NK-92 (cell line): Measurements from ENCODE around the gene LARP4B.

ENCODE experiments used
- DNase-seq: peaks from one replicate; lab custom pipeline; 2025; ENCODE audit not compliant: unreplicated experiment; lab: John Stamatoyannopoulos, UW

LARP4B gene

DNA sequence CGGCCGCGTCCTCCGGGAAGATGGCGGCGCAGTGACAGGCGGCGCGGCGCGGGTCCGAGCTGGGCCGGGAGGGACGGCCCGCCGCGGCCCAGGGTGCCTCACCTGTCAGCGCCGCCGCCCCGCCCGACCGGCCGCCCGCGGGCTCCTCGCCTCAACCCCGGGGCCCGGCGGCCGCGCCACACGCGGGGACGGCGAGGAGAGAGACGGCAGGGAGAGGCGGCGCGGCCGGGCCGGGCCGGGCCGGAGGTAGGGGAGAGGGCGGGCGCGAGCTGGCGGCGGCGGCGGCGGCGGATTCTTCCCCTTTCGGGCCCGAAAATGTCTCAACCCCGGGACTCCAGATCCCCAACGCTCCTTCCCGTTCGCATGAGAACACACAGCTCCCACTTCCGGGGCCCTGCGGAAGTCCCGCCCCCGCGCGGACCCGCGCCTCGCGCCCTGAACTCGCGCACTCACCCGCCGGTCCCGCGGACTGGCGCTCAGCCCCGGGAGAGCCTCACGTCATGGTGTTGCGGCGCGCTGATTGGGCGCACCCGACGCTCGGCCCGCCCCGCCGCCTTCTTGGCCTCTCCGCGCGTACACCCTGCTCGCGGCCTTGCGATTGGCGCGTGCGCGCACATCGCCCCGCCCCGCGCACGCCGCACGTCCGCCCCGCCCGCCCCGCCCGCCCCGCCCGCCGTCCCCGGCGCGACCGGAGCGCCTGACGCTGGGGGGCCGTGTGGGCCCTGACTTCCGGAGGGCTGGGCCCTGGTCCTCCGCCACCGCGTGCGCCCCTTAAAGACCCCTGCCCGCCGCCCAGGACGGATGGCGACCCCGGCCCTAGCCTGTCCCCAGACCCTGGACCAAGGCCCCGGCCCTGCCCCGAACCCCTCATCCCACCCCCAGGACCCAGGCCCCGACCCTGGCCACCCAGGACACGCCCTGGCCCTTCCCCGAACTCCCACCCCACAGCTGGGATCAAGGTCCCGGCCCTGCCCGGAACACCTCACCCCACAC, at the start of gene LARP4B:
LARP4B (minus strand) TSS at position 380 of the 993 bp plus-strand sequence. CDS start 45,984 bp downstream, outside the sequence.
- DNase-seq = peak; percentile 63

GRCh38 chr10:980468-981093, 49.1 kb upstream of the LARP4B start:
- DNase-seq = no peak

DNA sequence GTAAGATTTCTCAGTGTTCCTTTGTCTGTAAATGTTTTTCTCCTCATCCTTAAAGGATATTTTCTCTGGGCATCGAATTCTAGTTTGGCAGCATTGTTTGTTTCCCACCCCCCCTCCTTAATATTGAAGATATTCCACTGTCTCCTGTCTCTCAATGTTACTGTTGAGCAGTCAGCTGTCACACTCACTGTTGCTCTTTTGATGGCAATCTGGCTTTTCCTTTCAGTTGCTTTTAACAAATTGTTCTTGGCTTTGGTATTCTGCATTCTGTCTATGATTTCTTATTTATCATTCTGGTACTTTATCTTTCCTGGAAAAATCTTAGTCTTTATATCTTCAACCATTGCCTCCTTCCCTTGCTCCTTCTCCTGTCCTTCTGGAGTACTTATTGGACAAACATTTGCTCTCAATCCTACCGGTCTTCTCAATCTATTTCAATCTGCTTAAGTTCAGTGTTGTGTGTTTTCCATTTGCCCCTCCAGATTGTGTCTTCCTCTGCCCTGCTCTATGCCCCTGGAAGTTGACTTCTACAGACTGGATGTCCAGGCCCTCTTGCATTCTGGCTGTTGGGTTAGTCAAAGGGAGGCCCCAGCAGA, 47.4 kb upstream of the LARP4B start:
- DNase-seq = no peak

DNA sequence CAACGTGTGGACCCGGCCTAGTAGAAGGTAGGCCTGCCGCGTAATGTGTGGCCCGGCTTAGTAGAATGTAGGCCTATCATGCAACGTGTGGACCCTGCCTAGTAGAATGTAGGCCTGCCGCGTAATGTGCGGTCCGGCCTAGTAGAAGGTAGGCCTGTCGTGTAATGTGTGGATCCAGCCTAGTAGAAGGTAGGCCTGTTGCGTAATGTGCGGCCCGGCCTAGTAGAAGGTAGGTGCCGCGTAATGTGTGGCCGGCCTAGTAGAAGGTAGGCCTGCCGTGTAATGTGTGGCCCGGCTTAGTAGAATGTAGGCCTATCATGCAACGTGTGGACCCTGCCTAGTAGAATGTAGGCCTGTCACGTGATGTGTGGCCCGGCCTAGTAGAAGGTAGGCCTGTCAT, 44.8 kb upstream of the LARP4B start:
- no peak for DNase-seq

- DNase-seq = no peak
These were observed 43.2 kb upstream of the LARP4B start for GRCh38 chr10:974785-975074.

DNA sequence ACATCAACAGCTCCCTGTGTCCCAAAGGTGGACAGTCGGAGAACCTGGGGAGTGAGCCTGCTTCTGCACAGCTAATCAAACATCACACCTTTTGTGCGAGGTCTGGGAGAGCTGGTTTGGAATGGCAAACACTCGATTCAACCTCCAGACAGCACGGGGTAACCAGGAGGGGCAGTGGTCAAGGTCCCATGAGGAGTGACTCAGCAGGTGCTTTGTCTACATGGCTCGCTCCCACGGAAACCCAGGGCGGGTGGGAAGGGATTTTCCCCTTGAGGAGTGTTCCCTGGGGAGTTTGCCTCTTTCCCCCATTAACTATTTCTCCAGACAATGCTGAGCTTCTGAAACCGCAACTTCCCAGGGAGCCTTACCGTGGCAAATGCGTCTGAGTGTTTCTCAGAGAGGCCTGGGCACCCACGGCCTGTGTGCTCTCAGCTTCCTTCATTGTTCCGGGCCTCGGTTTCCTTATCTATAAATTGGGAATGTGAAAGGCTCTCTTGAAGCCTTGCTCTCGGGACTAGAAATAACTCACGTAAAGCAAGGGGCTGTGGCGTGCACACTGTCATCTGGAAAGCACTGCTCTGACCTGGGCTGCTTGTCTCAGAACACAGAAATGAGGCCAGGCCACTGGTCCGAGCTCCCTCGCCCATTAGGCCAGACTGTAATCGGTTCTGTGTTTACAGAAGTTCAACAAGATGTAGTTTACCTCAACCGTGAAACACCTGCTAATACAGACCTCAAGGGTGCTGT, 42.7 kb upstream of the LARP4B start:
- no peak for DNase-seq

DNA sequence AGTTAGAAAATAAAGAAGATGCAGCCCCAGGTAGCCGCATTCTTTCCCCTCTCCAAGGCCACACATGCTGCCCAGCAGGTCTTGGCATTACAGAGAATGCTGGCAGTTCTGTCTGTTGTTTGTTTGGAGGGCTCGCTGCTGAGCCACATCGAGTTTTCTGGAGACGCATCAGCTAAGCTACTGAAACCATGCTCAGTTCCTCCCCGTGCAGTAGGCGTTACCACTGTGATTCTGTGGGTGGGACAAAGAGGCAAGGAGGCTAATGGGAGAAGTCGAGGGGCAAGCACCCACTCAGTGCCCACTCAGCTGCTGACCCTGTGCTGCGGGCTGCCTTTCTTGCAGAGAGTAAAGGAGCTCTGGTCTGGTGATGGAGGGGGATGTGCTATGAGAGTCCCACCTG, 41.3 kb upstream of the LARP4B start:
- no peak for DNase-seq

GRCh38 chr10:971613-972012, 40.1 kb upstream of the LARP4B start:
- no peak for DNase-seq

DNA sequence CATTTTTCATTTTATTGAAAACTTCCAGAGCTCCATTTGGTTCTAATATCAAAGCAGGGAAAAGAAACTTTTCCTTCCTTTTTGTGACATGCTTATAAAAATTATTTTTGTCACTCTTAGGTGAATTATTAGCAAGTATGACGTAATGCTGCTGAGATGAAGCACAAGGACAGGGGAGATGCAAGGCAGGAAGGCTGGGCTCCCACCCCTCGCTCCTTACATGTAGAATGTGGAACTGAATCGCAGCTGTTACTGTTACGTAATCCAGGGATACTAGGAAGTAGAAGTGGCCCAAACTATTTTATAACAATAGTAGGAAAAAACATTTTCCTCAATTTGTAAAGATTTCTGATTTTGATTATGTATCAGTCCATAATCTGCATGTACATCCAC, 39.6 kb upstream of the LARP4B start:
- no peak for DNase-seq

- DNase-seq = no peak
These were observed 39.0 kb upstream of the LARP4B start for GRCh38 chr10:970311-971149.

- no peak for DNase-seq
These were observed 38.1 kb upstream of the LARP4B start for GRCh38 chr10:969473-970150.

- DNase-seq = no peak
These were observed 37.2 kb upstream of the LARP4B start for GRCh38 chr10:968546-969199.

- no peak for DNase-seq
These were observed 35.1 kb upstream of the LARP4B start for GRCh38 chr10:966466-967235.

GRCh38 chr10:964988-965417, 33.5 kb upstream of the LARP4B start:
- no peak for DNase-seq

DNA sequence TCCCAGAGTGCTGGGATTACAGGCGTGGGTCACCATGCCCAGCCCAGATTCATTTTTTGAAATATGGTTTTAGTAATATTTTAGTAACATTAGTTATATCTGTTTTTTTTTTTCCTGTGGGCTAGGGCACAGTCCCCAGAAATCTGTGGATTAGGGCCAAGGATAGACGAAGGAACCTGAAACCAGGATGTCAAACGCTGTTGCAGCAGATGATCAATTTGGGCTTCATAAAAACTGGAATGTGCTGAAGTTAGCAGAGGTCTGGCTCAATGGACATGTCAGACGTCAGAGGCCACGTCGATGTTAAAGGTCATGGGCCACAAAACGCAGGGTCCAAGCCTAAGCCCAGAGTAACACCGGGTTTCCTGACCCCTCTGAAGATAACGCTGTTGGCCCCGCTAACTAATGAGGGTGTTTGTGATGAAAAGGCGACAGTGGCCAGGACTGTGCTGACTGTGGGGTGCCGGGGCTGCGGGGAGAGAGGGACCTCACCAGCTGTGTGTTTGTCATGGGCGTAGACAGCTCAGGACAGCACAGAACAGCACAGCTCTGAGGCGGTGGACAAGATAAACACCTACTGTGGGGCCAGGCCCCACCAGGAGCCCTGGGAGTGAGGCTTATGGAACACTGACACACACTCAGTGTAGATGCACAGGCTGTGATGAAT, 32.9 kb upstream of the LARP4B start:
- no peak for DNase-seq

DNA sequence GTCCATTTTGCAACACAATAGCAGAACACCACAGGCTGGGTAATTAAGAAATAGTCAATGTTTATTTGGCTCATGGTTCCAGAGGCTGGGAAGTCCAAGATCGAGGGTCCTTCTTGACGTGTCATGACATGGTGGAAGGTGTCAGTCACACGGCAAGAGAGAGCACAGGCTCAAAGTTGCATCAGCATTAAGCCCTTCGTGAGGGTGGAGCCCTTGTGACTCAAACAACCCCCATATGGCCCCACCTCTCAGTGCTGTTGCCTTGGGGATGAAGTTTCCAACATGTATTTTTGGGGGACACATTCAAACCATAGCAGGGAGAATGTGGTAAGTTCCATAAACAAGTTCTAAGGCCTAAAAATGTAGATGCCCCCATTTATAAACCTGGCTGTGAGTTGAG, 32.1 kb upstream of the LARP4B start:
- DNase-seq = no peak

GRCh38 chr10:963186-963585, 31.7 kb upstream of the LARP4B start:
- DNase-seq = no peak

DNA sequence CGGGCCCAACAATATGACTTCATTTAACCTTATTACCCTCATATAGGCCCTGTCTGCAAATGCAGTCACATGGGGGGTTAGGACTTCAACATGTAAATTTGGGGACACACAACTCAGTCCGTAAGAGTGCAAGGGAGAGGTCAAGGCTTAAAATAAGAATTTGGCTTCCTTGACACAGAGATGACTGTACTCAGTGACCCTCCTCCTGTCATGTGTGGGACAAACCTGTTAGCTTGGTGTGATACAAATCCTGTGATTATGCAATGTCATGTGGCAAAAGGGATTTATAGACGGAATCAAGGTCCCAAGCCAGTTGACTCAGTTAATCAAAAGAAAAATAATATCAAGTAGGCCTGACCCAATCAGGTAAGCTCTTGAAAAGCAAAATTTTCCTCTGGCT, 30.8 kb upstream of the LARP4B start:
- no peak for DNase-seq
